Breast epithelium (tissue), 4 donors: Measurements from ENCODE around the gene PSMD14. TPM values are rescaled to one million over a fixed set of nuclear protein-coding genes. Genes with fewer than 3 reads are reported as not detected.

Experiments
- DNase-seq, 2 donors: peaks; one replicate each; pipeline ENCODE4 v3.0.0-alpha.2; 2019; ENCODE audit warnings: low spot score in 2 of 2
- H3K27ac ChIP-seq, 2 donors: fragments of 200-600 bp; sonication (generic) in 1 of 2; one replicate each; pipeline ENCODE4 v1.5.1; 2016 to 2019; ENCODE audit warnings: mild to moderate bottlenecking in 1 of 2
- H3K27me3 ChIP-seq, 2 donors: fragments of 200-600 bp; sonication (generic) in 1 of 2; one replicate each; pipeline versions ENCODE4 v1.5.1 to v1.6.0; 2017 to 2019; ENCODE audit warnings: control low read depth in 1 of 2, mild to moderate bottlenecking in 1 of 2
- H3K36me3 ChIP-seq: fragments of 200-600 bp; one replicate; pipeline ENCODE4 v1.5.1; 2019
- H3K4me1 ChIP-seq, 2 donors: fragments of 200-600 bp; sonication (generic); one replicate each; pipeline ENCODE4 v1.5.1; 2016 to 2019; ENCODE audit warnings: control low read depth in 1 of 2
- H3K4me3 ChIP-seq, 3 donors: fragments of 200-600 bp; sonication (generic); 1 replicate in 2 of 3; 2 replicates in 1 of 3; pipeline ENCODE4 v1.5.1; 2016 to 2019; ENCODE audit warnings: mild to moderate bottlenecking in 3 of 3, moderate library complexity in 2 of 3
- H3K9me3 ChIP-seq, 2 donors: fragments of 200-600 bp; sonication (generic) in 1 of 2; one replicate each; pipeline ENCODE4 v1.5.1; 2016 to 2019; ENCODE audit warnings: control low read depth in 1 of 2
- POLR2A ChIP-seq: fragments of 450-650 bp; IDR thresholded peaks from one replicate; pipeline ENCODE4 v1.6.1; 2016; ENCODE audit warnings: antibody characterized with exemption, mild to moderate bottlenecking, moderate library complexity
- POLR2AphosphoS5 ChIP-seq, 3 donors: sonication (generic); formaldehyde crosslinking; IDR thresholded peaks; one replicate each; pipeline ENCODE4 v1.6.1; 2017; ENCODE audit warnings: antibody characterized with exemption in 3 of 3
- intact Hi-C: fragments of 100-400 bp; cut with DNase I; formaldehyde crosslinking; loops from one replicate; pipeline ENCODE4 v1.15.1; 2023; ENCODE audit warnings: low total_unique reads
- total RNA-seq, 3 donors: library from RNA; depleted of rRNA; stranded (reverse); fragments of >200 nt; gene quantifications; one replicate each; pipeline ENCODE4 v1.1.0, GENCODE V29; 2016
- TF ChIP-seq, protein P1 (sequence below), 3 donors: fragments of 450-650 bp; IDR thresholded peaks; one replicate each; pipeline ENCODE4 v1.5.1; 2016 to 2017; ENCODE audit warnings: antibody characterized with exemption in 3 of 3, mild to moderate bottlenecking in 3 of 3, moderate library complexity in 3 of 3

Gene PSMD14
- total RNA-seq, 3 donors from 2014 or later = 38.3 to 50.1 (median 38.7) TPM

- H3K27me3 ChIP-seq = no peaks in the 10 kb centered on the region
- DNase-seq = no peak
- TF ChIP-seq POLR2AphosphoS5 (IDR thresholded peaks at IDR 0.05) = no peak
- H3K9me3 ChIP-seq = no peaks in the 10 kb centered on the region
- no peak overlapping the region for H3K4me3 ChIP-seq
- no peak overlapping the region for H3K27ac ChIP-seq
- H3K36me3 ChIP-seq = no peaks in the 10 kb centered on the region
- no peaks in the 10 kb centered on the region for H3K4me1 ChIP-seq
- intact Hi-C loops = no loop called here
Measured at GRCh38 chr2:161343235-161343634, 35.0 kb downstream of the PSMD14 start.

DNA sequence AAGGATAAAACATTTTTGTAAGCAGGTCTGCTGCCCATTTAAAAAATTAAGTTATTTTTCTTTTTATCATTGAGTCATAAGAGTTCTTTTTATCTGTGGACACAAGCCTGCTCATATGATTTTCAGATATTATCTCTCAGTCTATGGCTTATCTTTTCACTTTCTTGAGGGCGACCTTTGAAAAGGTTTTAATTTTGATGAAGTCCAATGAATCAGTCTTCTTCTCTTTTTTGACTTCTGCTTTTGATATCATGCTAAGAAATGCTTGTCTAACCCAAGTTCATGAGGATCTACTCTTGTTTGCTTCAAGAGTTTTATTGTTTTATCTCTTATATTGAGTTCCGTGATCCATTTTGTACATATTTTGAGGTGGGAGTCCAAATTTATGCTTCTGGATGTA lies 36.5 kb downstream of the PSMD14 start:
- Histone ChIP-seq H3K9me3 (no peaks in the 10 kb centered on the region), H3K4me1 (no peaks in the 10 kb centered on the region), H3K27ac (no peak overlapping the region), H3K27me3 (no peaks in the 10 kb centered on the region), H3K4me3 (no peak overlapping the region), H3K36me3 (no peaks in the 10 kb centered on the region)
- DNase-seq = no peak
- intact Hi-C loops = no loop called here
- TF ChIP-seq POLR2AphosphoS5 (IDR thresholded peaks at IDR 0.05) (no peak), POLR2A (no peak)
- TF ChIP-seq, protein P1, sequence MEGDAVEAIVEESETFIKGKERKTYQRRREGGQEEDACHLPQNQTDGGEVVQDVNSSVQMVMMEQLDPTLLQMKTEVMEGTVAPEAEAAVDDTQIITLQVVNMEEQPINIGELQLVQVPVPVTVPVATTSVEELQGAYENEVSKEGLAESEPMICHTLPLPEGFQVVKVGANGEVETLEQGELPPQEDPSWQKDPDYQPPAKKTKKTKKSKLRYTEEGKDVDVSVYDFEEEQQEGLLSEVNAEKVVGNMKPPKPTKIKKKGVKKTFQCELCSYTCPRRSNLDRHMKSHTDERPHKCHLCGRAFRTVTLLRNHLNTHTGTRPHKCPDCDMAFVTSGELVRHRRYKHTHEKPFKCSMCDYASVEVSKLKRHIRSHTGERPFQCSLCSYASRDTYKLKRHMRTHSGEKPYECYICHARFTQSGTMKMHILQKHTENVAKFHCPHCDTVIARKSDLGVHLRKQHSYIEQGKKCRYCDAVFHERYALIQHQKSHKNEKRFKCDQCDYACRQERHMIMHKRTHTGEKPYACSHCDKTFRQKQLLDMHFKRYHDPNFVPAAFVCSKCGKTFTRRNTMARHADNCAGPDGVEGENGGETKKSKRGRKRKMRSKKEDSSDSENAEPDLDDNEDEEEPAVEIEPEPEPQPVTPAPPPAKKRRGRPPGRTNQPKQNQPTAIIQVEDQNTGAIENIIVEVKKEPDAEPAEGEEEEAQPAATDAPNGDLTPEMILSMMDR (IDR thresholded peaks at IDR 0.05) = no peak

GRCh38 chr2:161351678-161352077 lies 43.5 kb downstream of the PSMD14 start:
- TF ChIP-seq, protein P1 (IDR thresholded peaks at IDR 0.05) = no peak
- TF ChIP-seq POLR2AphosphoS5 (IDR thresholded peaks at IDR 0.05) (no peak), POLR2A (no peak)
- no peak overlapping the region for H3K27ac ChIP-seq
- H3K4me1 ChIP-seq = no peaks in the 10 kb centered on the region
- H3K36me3 ChIP-seq = no peaks in the 10 kb centered on the region
- no peaks in the 10 kb centered on the region for H3K9me3 ChIP-seq
- H3K4me3 ChIP-seq = no peak overlapping the region
- H3K27me3 ChIP-seq = no peaks in the 10 kb centered on the region
- intact Hi-C loops = no loop called here
- DNase-seq = no peak

GRCh38 chr2:161352719-161353118 lies 44.5 kb downstream of the PSMD14 start:
- DNase-seq = no peak
- Histone ChIP-seq H3K27me3 (no peaks in the 10 kb centered on the region), H3K9me3 (no peaks in the 10 kb centered on the region), H3K27ac (no peak overlapping the region), H3K4me1 (no peaks in the 10 kb centered on the region), H3K4me3 (no peak overlapping the region), H3K36me3 (no peaks in the 10 kb centered on the region)
- intact Hi-C loops = no loop called here
- TF ChIP-seq POLR2A = no peak
- TF ChIP-seq POLR2AphosphoS5 (IDR thresholded peaks at IDR 0.05) = no peak
- TF ChIP-seq, protein P1 (IDR thresholded peaks at IDR 0.05) = no peak

- no peak for DNase-seq
- H3K9me3 ChIP-seq = no peaks in the 10 kb centered on the region
- no peak overlapping the region for H3K4me3 ChIP-seq
- TF ChIP-seq POLR2A (no peak), POLR2AphosphoS5 (IDR thresholded peaks at IDR 0.05) (no peak)
- TF ChIP-seq, protein P1 (IDR thresholded peaks at IDR 0.05) = no peak
- no peaks in the 10 kb centered on the region for H3K4me1 ChIP-seq
- H3K27ac ChIP-seq = no peak overlapping the region
- H3K27me3 ChIP-seq = no peaks in the 10 kb centered on the region
- H3K36me3 ChIP-seq = no peaks in the 10 kb centered on the region
- intact Hi-C loops = no loop called here
Measured at GRCh38 chr2:161353543-161353942, 45.3 kb downstream of the PSMD14 start.

DNA sequence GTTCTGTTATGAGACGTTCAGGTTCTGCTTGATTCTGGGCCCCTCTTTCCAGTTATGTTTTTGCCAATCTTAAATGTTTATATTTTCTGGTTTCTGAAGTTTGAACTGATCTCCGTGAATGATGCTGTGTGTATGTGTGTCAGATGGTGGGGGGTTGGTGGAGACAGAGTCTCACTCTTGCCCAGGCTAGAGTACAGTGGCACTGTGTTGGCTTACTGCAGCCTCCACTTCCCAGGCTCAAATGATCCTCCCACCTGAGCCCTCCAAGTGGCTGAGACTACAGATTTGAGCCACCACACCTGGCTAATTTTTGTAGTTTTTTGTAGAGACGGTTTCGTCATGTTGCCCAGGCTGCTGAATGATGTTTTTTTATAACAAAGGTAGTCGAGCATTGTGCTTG lies 45.9 kb downstream of the PSMD14 start:
- no peak for DNase-seq
- TF ChIP-seq, protein P1 (IDR thresholded peaks at IDR 0.05) = no peak
- intact Hi-C loops = no loop called here
- H3K4me3 ChIP-seq = no peak overlapping the region
- H3K36me3 ChIP-seq = no peaks in the 10 kb centered on the region
- H3K27me3 ChIP-seq = no peaks in the 10 kb centered on the region
- H3K4me1 ChIP-seq = no peaks in the 10 kb centered on the region
- no peaks in the 10 kb centered on the region for H3K9me3 ChIP-seq
- no peak overlapping the region for H3K27ac ChIP-seq
